GM23338 (cell line): ENCODE results near the gene FCER1G. TPM values are rescaled to one million over a fixed set of nuclear protein-coding genes. Genes with fewer than 3 reads are reported as not detected.

Source experiments
- EZH2phosphoT487 ChIP-seq: fragments of 200-600 bp; sonication (generic); IDR thresholded peaks from one replicate; pipeline ENCODE4 v1.8.1; 2018; ENCODE audit warnings: antibody characterized with exemption; ENCODE audit not compliant: unreplicated experiment
- POLR2AphosphoS5 ChIP-seq: IDR thresholded peaks from 2 replicates; pipeline ENCODE4 v1.6.1; 2016; ENCODE audit warnings: antibody characterized with exemption, low read depth
- REST ChIP-seq: IDR thresholded peaks from one replicate; pipeline ENCODE4 v1.6.1; 2018; ENCODE audit warnings: antibody characterized with exemption; ENCODE audit not compliant: unreplicated experiment
- ZNF462 ChIP-seq: fragments of 250-450 bp; sonication (Bioruptor Pico); IDR thresholded peaks from 2 replicates; pipeline ENCODE4 v1.5.0; 2020; ENCODE audit warnings: mild to moderate bottlenecking, moderate library complexity
- polyA plus RNA-seq: library from polyadenylated mRNA; unstranded; fragments of >200 nt; fragmentation: Nextera tagmentation; extraction: Ambion mirVana; gene quantifications from 2 replicates; pipeline ENCODE4 v1.2.1, GENCODE V29; 2016
- total RNA-seq: library from RNA; depleted of rRNA; stranded (reverse); fragments of >200 nt; shearing (Covaris generic); gene quantifications from 2 replicates; pipeline ENCODE4 v1.2.3, GENCODE V29; 2014

FCER1G gene
- total and polyA plus RNA-seq, 2 experiments from 2014 or later: 1.1 TPM; not detected in 1

- no peak for TF ChIP-seq ZNF462 (CRISPR knock-in tag)
- TF ChIP-seq POLR2AphosphoS5: no peak
- TF ChIP-seq REST: no peak
- TF ChIP-seq EZH2phosphoT487: no peak
Measured at GRCh38 chr1:161191971-161192370, 23.1 kb upstream of the FCER1G start (continued).
